Activated naive CD8-positive, alpha-beta T cell (primary cell): ENCODE measurements around the gene NDUFV2.

Experiments used
- H3K27ac Mint-ChIP-seq: one replicate; pipeline ENCODE4 v1.8.0; 2021; ENCODE audit warnings: mixed read lengths
- H3K27me3 Mint-ChIP-seq: one replicate; pipeline ENCODE4 v1.8.0; 2021; ENCODE audit warnings: mixed read lengths
- H3K36me3 Mint-ChIP-seq: one replicate; pipeline ENCODE4 v1.8.0; 2021; ENCODE audit warnings: mixed read lengths
- H3K4me1 Mint-ChIP-seq: one replicate; pipeline ENCODE4 v1.8.0; 2021; ENCODE audit warnings: low read depth, mixed read lengths
- H3K4me3 Mint-ChIP-seq: one replicate; pipeline ENCODE4 v1.8.0; 2021; ENCODE audit warnings: mild to moderate bottlenecking, mixed read lengths
- H3K9me3 Mint-ChIP-seq: one replicate; pipeline ENCODE4 v1.8.0; 2021; ENCODE audit warnings: low read depth, mixed read lengths

Gene NDUFV2

DNA sequence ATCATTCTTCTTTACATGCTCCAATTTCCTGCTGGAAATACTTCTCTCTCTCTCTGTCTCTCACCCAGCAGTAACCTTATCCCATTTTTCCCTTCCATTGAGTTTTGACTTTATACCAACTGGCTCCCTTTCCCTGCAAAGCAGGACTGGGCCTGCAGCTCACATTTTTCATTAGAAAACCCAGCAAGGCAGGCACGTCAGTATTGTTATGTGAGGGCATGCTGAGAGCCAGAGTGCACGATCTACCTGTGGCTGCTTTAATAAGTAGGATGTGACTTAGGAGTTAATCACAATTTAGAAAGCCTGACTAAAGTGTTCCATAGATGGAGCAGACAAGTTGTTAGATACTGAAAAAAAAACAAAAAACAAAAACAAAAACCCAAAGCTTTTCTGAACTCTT lies 5.2 kb upstream of the NDUFV2 start:
- H3K4me3 Mint-ChIP-seq, result peak overlapping the region; percentile 18
- H3K9me3 Mint-ChIP-seq, result no peaks in the 10 kb centered on the region
- H3K36me3 Mint-ChIP-seq, result peaks cover 2% of the 10 kb centered on the region
- H3K4me1 Mint-ChIP-seq, result peaks cover 64% of the 10 kb centered on the region
- peak overlapping the region; percentile 90 for H3K27ac Mint-ChIP-seq
- no peaks in the 10 kb centered on the region for H3K27me3 Mint-ChIP-seq

DNA sequence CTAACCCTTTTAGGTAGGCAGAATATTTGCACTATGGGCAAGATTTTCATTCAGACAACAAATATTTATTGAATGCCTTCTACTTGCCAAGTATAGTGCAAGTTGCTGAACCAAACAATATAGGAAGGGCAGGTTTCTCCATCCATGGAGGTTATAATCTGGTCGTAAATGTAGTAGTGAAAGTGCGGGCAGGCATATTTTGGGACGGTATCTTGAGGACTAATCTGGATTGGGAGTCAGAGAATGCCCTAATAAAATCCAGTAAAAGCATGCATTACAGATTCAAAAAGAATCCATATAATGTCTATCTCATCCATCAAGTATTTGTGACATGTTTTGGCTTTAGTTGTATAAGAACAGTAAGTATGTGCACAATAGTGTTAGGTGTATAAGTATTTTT lies 1.7 kb upstream of the NDUFV2 start:
- Mint-ChIP-seq H3K36me3 (peaks cover 11% of the 10 kb centered on the region), H3K4me3 (peak overlapping the region; percentile 59), H3K9me3 (no peaks in the 10 kb centered on the region), H3K27ac (peak overlapping the region; percentile 75), H3K27me3 (no peaks in the 10 kb centered on the region), H3K4me1 (peaks cover 56% of the 10 kb centered on the region)

DNA sequence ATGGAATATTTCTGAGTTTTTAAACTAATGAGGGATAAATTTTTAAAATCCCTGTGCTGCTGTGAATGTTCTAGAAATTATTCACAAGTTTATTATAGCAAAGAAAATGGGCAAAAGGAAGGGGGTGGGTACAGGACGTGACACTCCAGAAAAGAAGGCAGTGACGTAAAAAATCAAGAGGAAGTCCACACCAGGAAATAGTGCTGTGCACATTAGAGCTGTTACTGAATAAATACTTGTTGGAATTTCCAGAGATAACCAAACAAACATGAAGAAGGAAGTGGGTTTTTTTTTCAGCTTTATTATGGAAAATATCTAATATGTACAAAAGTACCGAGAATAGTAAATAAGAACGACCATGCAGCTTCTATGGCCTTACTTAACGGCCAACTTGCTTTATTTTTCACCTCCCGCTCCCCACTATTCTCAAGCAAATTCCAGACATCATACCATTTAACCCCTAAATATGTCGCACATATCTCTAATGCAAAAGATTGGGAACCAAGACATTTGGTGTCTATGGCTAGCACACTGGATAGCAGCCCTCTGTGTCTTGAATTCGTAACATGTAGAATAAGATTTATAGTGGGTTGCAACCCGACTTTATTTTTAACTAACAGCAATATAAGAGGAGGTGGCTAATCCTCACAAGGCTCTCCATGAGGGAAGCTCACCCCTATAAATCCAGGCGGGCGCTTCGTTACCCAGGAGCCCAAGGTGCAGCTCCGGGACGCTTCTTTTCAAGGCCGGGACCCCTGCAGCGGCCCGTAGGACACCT lies 580 bp upstream of the NDUFV2 start:
- peak overlapping the region; percentile 96 for H3K27ac Mint-ChIP-seq
- no peaks in the 10 kb centered on the region for H3K9me3 Mint-ChIP-seq
- peak overlapping the region; percentile 96 for H3K4me3 Mint-ChIP-seq
- peaks cover 60% of the 10 kb centered on the region for H3K4me1 Mint-ChIP-seq
- H3K36me3 Mint-ChIP-seq, result peaks cover 13% of the 10 kb centered on the region
- H3K27me3 Mint-ChIP-seq, result no peaks in the 10 kb centered on the region

DNA sequence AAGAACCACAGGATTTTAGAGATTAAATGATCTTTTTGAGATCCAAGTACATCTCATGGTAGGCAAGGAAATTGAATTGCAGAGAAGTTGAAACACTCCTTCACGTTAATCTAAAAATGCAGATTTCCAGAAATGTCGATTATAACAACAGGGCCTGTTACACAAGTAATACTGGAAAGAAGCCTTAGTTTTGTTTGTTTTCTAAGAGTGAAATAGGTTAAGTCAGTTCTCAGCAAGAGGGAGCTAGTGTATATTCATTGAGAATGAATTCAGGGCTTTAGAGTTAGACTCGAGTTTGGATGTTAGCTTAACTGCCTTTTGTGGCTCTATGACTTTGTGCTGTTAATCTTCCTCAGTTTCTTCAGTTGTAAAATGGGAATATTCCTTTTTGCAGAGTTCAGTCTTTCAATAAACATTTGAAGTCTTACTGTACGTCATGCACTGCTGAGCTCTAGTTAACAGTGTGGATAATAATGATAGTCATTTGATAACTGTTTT lies 926 bp downstream of the NDUFV2 start:
- Mint-ChIP-seq H3K27ac (peak overlapping the region; percentile 96), H3K4me1 (peaks cover 64% of the 10 kb centered on the region), H3K4me3 (peak overlapping the region; percentile 96), H3K36me3 (peaks cover 15% of the 10 kb centered on the region), H3K27me3 (no peaks in the 10 kb centered on the region), H3K9me3 (no peaks in the 10 kb centered on the region)

DNA sequence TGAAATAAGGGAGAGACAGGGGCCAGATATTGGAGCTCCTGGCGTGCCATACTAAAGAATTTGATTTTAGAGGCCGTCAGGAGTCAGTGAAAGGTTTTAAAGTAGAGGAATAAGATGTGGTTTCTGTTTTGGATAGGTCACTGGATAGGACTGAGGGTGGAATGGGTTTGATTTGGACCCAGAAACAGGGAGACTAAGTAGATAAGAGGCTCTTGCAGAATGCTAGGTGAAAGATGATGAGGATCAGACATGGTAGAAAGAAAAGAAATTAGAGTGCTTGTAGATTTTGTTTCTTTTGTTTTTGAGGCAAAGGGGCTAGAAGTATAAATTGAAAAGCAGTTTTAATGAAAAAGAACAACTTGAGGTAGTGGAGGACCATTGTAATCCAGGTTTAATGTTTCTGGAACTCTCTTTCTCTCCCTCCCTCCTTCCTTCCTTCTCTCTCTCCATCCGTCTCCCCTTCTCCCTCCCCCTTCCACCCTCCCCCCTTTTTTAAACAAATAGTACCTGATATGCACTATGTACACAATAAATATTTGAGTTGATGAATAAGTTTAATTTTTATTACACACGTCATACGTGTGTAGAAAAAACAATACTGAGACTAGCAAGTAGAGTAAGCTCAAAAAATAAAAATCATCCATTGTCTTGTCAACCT lies 1.9 kb downstream of the NDUFV2 start:
- Mint-ChIP-seq H3K36me3 (peaks cover 15% of the 10 kb centered on the region), H3K9me3 (no peaks in the 10 kb centered on the region), H3K4me1 (peaks cover 71% of the 10 kb centered on the region), H3K4me3 (peak overlapping the region; percentile 96), H3K27ac (peak overlapping the region; percentile 96), H3K27me3 (no peaks in the 10 kb centered on the region)

DNA sequence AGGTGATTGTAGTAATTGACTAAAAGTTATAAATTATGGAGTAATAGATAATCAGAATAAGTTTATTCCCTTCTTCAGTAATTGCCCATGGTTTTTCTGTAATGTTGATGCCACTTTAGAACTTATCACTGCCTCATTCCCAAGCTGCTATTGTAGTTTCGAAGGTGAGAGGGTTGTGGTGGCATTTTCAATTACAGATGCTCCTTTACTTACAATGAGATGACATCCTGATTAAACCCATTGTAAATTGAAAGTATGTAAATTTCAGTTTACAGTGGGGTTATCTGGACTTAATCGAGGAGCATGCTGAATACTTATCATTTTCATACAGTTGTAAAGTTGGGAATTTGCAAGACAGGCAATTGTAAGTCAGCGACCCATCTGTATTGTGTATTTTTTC lies 2.9 kb downstream of the NDUFV2 start:
- Mint-ChIP-seq H3K36me3 (peaks cover 15% of the 10 kb centered on the region), H3K4me3 (peak overlapping the region; percentile 96), H3K9me3 (no peaks in the 10 kb centered on the region), H3K27me3 (no peaks in the 10 kb centered on the region), H3K4me1 (peaks cover 80% of the 10 kb centered on the region), H3K27ac (peak overlapping the region; percentile 96)

DNA sequence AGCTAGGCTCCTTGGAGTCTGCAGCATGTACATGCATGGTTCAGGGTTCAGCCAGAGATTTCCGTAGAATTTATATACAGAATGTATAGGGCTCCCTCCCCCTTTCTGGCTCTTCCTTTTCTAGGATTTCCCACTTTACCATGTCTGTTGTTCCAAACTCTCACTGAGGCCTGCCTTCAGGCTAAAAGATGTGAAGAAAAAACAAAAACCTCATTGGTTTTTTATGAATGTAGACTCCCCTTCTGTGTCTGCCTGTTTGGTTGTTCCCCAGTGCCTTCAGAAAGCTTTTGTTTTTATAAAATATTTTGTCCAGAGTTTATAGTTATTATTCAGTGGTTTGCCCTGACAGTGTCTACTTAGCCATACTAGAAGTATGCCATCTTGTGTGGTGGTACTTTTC lies 3.6 kb downstream of the NDUFV2 start:
- peaks cover 82% of the 10 kb centered on the region for H3K4me1 Mint-ChIP-seq
- H3K36me3 Mint-ChIP-seq, result peaks cover 15% of the 10 kb centered on the region
- H3K4me3 Mint-ChIP-seq, result peak overlapping the region; percentile 96
- H3K27ac Mint-ChIP-seq, result peak overlapping the region; percentile 96
- no peaks in the 10 kb centered on the region for H3K27me3 Mint-ChIP-seq
- H3K9me3 Mint-ChIP-seq, result no peaks in the 10 kb centered on the region

DNA sequence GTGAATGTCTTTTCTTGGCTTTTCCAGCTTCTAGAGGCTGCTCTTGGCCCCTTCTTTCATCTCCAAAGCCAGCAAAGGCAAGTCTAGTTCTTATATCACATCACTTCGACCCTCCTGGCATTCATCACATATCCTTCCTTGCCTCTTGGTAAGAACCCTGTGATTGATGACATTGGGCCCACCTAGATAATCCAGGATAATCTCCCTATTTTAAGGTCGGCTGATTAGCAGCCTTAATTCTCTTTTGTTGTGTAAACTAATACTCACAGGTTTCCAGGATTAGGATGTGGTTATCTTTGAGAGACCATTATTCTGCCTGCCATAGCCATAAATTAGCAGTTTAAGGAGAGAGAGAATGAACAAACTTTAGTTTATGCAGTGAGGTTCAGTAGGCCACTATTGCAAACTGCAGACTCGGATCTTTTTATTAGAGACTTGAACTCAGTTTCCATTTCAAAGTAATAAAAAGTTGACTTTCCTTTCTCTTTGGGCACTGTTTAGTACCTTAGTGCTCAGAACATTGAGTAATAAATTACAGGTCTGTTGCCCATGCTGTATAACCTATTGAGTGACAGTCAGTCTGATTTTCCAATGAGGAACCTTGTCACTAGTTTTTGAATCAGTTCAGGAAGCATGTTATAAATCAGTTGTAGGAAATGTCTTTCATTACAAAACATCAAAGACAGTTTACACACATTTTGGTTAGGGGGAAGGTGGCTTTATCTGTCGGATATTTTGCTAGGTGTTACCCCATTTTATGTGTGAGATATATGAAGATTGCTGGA lies 4.5 kb downstream of the NDUFV2 start:
- Mint-ChIP-seq H3K27ac (peak overlapping the region; percentile 96), H3K4me1 (peaks cover 82% of the 10 kb centered on the region), H3K27me3 (no peaks in the 10 kb centered on the region), H3K4me3 (peak overlapping the region; percentile 96), H3K36me3 (peaks cover 15% of the 10 kb centered on the region), H3K9me3 (no peaks in the 10 kb centered on the region)

DNA sequence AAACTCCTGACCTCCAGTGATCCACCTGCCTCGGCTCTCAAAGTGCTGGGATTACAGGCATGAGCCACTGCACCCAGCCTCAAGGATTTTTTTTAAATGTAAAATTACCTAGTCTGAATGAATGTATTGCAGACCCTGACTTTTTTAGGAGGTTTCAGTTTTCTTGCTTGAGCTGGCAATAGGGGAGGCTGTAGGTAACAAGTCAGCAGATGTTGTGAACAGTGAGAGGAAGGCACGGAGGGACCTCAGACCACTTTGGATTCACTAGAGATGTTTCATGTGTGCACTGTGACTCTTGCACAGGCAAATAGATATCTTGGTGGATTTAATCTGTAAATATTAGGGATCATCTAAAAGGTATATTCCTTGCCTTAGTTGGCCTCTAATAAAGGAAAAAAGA lies 6.4 kb downstream of the NDUFV2 start:
- Mint-ChIP-seq H3K9me3 (no peaks in the 10 kb centered on the region), H3K4me3 (peak overlapping the region; percentile 67), H3K27me3 (no peaks in the 10 kb centered on the region), H3K4me1 (peaks cover 94% of the 10 kb centered on the region), H3K36me3 (peaks cover 13% of the 10 kb centered on the region), H3K27ac (peak overlapping the region; percentile 96)

DNA sequence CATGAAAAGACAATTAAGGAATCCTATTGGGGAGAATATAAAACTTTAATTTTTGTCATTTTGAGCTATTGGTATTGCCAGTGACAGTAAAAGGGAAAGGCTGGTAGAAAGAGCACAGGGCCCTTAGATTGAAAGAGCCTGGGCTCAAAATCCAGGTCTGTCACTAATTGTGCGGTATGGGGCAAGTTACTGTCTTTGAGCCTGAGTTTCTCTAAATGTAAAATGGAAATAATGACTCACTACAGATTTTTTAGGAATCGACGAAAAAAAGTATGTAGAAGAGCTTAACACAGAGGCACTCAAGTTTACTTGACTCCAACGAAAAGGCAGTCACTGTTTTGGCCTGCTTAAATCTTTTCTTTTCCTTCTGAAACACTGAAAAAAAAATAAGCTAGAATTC lies 7.0 kb downstream of the NDUFV2 start:
- peaks cover 91% of the 10 kb centered on the region for H3K4me1 Mint-ChIP-seq
- H3K9me3 Mint-ChIP-seq, result no peaks in the 10 kb centered on the region
- peak overlapping the region; percentile 96 for H3K27ac Mint-ChIP-seq
- H3K36me3 Mint-ChIP-seq, result peaks cover 8% of the 10 kb centered on the region
- peak overlapping the region; percentile 67 for H3K4me3 Mint-ChIP-seq
- H3K27me3 Mint-ChIP-seq, result no peaks in the 10 kb centered on the region

DNA sequence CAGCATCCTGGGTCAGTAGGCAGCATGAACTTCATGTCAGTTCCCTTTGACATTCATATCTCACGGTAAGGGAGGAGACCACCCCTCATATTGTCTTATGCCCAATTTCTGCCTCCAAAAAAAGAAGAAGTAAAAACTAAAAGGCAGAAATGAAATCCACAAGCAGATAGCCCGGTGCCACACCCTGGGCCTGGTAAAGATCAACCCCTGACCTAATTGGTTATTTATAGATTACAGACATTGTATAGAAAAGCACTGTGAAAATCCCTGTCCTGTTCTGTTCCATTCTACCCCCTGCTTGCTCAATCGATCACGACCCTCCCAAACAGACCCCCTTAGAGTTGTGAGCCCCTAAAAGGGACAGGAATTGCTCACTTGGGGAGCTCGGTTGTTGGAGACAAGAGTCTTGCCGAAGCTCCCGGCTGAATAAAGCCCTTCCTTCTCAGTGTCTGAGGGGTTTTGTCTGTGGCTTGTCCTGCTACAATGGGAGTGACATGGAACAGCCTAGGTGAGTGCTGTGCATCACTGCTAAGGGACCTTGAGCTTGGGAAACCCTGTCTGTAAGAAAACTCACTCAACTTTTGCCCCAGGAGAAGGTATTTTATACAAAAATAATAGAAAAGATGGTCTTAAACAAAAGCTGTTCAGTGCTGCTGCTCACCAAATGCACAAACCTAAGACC lies 11.1 kb downstream of the NDUFV2 start:
- H3K4me1 Mint-ChIP-seq, result peaks cover 86% of the 10 kb centered on the region
- H3K9me3 Mint-ChIP-seq, result no peaks in the 10 kb centered on the region
- peak overlapping the region; percentile 93 for H3K27ac Mint-ChIP-seq
- no peaks in the 10 kb centered on the region for H3K27me3 Mint-ChIP-seq
- peaks cover 8% of the 10 kb centered on the region for H3K36me3 Mint-ChIP-seq
- H3K4me3 Mint-ChIP-seq, result peak overlapping the region; percentile 49

DNA sequence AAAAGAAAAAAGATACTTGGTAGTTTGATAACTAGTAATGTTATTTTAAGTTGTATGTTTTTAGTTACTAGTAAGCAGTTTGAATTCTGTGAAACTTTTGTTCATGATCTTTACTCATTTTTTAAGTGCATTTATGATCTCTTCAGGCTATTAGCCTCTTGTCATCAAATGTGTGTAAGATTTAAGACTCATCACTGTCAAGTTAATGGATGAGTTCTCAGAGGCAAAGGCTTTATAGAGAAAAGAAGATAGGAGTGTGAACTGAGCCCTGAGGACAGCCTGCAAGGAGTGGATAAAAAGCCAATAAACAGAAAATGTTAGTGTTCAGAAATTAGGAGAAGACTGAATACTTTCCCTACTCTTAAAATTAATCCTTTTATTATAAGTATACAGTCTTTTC lies 13.5 kb downstream of the NDUFV2 start:
- H3K27me3 Mint-ChIP-seq, result no peaks in the 10 kb centered on the region
- no peaks in the 10 kb centered on the region for H3K9me3 Mint-ChIP-seq
- peak overlapping the region; percentile 99 for H3K27ac Mint-ChIP-seq
- peaks cover 17% of the 10 kb centered on the region for H3K36me3 Mint-ChIP-seq
- H3K4me3 Mint-ChIP-seq, result peak overlapping the region; percentile 93
- peaks cover 81% of the 10 kb centered on the region for H3K4me1 Mint-ChIP-seq

DNA sequence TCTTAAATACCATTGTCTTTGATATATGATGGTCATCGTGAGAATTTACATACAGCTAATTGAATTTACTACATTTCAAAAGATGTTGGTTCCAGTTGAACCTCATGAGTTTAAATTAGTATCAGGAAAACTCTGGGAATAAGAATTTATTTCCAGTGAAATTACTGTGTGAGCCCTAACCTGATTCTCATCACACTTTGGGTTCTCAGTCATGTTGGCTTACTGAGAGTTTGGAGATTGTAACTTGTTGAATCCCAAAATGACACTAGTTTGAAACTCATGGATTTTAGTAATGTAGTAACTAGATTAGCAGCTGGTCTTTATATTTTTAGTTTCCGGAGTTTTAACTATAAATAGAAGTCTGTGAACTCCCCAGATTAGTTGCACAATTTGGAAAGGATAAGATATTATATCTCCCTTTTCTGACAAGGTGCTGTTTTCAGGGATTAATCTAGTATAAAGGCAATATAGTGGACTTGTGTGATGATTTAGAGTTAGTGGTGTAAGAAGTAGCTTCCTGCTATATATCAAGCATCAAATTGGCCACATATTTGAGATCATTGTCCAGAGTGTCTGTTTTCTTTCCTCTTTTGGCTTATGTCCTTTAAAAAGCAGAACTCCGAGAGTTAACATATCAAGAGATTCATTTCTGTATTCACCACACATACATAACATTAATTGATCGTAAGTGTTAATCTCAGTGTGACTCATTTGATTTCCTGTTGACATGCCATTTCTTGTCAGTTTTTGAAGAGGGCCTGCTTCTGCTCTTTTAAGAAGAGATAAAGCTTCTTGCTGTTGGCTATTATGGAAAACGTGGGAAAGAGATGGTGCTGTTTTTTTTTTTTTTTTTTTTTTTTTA lies 15.7 kb downstream of the NDUFV2 start:
- Mint-ChIP-seq H3K27ac (peak overlapping the region; percentile 99), H3K4me1 (peaks cover 81% of the 10 kb centered on the region), H3K36me3 (peaks cover 21% of the 10 kb centered on the region), H3K4me3 (peak overlapping the region; percentile 93), H3K27me3 (no peaks in the 10 kb centered on the region), H3K9me3 (no peaks in the 10 kb centered on the region)

DNA sequence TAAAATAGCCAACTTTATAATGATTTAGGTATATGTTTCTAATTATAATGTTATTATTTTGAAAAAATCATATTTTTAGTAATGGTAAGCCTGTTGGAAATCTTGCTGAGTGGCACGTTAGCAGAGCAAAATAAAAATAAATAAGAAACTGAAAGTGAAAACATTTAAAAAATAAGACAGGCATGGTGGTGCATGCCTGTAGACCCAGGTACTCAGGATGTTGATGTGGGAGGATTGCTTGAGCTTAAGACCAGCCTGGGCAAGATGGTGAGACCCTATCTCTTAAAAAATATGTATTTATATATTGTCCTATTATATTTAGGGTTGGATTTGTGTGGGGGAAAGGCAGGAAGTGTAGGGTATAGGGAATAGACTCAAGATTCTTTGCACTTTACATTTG lies 18.3 kb downstream of the NDUFV2 start:
- peak overlapping the region; percentile 72 for H3K4me3 Mint-ChIP-seq
- no peaks in the 10 kb centered on the region for H3K9me3 Mint-ChIP-seq
- H3K36me3 Mint-ChIP-seq, result peaks cover 24% of the 10 kb centered on the region
- peak overlapping the region; percentile 86 for H3K27ac Mint-ChIP-seq
- peaks cover 77% of the 10 kb centered on the region for H3K4me1 Mint-ChIP-seq
- H3K27me3 Mint-ChIP-seq, result no peaks in the 10 kb centered on the region
